ENCODE results near the gene FSHR.

FSHR gene

DNA sequence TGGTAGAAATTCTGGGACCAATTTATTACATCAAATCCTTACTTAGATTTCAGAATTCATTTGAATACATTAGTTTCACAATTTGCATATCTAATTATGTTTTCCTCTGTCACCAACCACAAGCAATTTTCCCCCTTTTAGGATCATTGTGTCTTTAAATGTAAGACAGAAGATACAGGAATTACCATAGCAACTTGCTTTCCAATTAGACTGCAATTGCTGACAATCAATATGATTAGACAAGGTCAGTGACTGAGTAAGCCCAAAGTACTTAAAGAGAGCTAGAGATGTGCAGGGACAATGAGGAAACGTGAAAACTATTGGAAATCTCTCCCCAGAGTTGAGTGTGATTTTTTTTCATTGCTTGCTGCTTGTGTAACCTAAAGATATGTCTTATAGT is 121.4 kb downstream of the FSHR start:
- DNase-seq (ENCODE audit: low read depth) = no peak

DNA sequence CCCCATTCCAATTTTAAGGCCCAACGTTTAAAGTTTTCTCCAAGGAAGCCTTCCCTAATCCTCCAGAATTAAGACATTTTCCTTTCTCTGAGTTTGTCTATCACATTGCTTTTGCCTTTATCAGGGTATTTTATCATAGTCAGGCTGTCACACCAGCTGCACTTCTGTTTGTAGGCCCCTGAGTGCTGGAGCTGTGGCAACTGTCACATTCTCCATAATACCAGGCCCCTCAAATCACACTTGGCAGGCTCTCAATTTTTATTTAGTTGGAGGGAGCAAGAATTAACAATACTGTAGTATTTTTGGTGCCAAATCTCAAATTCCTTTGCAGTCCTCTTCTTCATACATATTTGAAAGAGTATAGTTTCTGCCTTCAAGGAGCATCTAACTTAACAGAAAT is 122.2 kb downstream of the FSHR start:
- no peak for DNase-seq (ENCODE audit: low read depth)

DNA sequence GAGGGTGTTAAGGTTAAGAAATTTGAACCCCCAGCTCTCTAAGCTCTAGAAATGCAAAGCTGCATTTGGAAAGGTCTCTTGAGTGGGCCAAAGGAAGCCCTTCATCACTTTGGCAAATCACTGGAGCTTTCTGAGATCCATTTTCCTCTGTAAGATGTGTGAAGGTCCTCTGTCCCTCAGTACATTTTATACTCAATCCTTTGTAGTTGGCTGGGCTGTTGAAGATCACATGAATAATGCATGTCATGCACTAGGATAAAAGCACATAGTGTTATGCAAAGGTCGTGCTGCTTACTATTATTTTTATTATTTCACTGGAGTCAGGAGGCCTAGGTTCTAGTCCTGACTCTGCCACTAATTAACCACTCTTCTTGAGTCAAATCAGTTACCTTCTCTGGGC is 124.9 kb downstream of the FSHR start:
- DNase-seq (ENCODE audit: low read depth) = no peak

DNA sequence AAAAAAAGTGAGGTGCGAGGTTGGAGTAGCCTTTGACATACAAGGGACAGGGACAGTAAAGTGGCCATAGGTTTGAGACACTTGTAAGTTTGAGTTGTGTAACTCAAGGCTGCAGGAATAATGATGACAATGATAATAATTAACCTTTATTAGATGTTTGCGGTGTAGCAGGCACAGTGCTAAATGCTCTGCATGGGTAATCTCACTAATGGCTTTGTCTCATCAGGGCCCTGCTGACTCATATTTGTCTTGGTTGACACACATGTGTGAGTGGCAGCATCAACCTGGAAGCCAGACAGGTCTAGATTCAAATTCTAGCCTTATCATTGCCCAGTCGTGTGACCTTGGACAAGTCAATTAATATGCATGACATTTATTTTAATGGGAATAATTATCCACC is 126.2 kb downstream of the FSHR start:
- no peak for DNase-seq (ENCODE audit: low read depth)

DNA sequence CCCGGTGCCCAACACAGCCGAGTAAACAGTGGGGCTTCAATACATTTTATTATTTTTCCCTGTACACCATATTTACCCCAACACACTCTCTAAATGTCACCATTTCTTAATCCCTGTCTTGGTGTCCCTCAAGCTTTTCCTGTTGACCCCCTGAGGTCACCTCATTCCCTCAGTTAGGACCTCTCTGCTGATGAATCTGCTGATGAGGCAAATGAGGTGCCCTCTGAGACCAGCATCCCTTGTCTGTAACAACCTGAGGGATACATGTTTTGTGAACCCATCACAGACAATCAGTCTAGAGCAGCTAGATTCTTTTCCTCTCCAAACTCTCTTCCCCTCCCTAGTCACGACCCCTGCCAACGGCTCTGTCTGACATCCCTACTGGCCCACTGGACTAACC is 127.6 kb downstream of the FSHR start:
- DNase-seq (ENCODE audit: low read depth) = no peak

DNA sequence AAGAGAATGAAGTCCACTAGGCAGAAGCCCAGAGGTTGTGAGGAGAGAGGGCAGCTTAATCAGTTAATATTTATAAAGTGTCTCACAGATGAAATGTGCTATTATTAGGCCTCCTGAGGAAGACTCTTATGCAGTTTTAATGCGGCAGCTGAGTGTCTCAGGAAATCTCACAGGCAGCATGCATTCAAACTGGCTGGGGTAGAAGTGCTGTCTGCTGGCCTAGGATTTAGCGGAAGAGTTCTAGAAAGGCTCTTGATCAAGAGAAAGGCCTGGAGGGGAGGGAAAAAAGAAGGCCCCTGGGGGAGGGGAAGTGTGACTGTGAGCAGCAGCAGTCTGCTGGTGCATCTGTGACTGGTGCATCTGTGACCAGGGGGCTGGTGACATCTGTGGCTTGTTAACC is 133.0 kb downstream of the FSHR start:
- no peak for DNase-seq (ENCODE audit: low read depth)

DNA sequence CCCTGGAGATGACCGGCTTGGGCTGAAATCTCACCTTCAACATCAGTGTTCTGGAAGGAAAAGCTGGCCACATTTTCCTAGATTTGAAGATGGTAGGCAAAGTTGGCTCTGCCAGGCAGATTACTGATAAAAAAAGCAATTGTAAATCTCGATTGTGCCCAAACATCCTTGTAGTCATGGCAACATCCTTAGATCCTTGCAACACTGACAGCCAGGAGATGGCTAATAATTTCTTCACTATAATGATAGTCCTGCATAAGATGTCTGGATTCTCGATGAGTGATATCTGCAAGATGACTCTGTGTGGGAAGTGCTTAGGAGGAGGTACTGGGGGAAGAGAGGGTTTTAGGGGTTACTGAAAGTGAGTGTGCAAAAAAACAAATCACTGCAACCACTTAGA is 149.1 kb downstream of the FSHR start:
- DNase-seq (ENCODE audit: low read depth) = no peak

DNA sequence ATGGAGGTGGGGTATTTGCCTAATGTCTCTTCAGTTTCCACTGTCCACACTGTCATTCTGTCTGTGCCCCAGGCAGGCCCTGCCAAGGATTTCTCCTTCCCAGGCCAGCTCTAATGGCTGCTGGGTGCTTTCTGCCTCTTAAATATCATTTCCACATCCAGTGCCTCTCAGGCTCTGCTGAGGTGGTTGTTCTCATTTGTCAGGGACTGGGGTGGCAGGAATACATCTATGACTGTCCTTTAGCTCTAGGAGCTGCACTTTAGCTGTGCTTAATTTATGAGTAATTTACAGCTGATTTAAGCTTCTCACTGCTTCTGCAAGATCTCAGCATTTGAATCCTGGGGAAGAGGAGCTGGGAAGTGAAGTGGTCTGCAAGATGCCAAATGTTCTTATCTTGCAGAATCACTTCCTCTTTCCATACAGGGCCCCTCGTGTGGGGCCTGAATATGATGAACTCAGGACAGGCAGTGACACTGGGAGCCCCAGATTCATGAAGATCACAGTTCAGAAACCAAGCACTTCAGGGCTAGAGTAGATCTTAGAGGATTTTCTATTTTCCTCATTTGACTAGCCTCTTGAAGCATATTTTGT is 150.2 kb downstream of the FSHR start:
- DNase-seq (ENCODE audit: low read depth) = no peak

DNA sequence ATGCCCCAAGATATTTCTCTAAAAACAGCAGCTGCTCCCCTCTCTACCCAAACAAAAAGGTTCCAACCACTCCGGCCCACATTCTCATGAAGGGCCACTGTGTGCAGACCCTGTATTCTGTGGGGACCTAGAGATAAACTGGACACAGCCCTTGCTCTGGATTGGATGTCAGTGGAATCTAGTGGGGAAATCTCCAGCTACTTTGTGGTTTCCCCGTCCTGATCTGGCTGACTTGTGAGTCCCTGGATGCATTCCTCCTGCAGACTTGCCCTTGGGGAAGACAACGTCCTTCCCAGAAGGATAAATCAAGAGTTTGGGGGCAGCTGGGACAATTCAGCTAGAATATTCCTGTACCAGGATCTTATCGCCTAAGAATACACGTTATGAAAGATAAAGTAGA is 151.1 kb downstream of the FSHR start:
- no peak for DNase-seq (ENCODE audit: low read depth)

DNA sequence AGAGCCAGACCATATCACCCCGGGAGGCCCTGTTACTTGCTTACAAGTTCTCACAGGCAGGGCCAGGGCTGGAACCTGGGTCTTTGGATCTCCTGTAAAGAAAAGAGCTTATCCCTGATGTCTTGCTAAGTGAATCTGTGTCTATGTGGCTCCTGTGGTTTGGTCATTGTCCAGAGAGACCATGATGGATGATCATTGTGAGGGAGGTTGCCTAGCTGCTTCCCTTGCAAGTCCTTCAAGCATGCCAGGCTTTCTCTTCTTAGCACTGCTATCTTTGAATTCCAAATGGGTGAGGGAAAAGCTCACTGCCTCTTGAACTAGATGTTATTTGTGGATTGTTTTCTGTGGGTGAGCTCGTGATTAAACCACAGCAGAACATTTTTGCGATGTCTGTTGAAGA is 151.6 kb downstream of the FSHR start:
- no peak for DNase-seq (ENCODE audit: low read depth)

DNA sequence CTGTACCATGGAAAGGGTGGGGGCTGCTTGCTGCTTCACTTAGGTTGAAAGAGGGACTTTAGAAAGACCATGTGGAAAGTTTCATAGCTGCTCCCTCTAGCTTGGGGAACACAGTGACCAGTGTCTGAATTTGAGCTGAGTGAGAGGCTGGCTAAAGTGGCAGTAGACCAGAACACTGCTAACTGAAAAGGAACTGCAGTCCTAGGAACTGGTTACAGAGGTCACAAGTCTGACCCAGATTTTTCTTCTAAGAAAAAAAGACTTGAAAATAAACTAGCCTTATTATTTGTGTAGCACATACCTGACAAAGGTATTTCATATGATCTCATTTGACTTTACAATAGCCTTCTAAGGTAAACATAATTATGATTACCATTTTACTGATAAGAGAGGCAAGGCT is 153.6 kb downstream of the FSHR start:
- DNase-seq (ENCODE audit: low read depth) = no peak

DNA sequence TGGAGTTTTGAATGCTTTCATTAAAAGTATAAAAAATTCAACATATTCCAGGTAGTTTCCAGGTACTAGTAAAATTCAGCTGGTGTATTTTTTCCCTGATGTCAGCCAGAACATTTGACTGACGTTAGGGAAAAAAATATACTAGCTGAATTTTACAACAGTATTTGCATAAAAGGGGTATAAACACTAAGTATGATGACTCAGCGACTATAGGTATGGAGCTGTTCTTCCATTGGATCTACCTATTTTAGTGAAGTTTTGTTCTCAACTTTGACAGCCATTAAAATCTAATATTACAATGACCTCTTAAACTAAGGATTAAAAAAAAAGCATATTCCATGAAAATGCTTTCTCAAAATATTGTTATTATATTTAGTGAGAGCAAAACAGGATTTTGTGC is 155.9 kb downstream of the FSHR start:
- no peak for DNase-seq (ENCODE audit: low read depth)

DNA sequence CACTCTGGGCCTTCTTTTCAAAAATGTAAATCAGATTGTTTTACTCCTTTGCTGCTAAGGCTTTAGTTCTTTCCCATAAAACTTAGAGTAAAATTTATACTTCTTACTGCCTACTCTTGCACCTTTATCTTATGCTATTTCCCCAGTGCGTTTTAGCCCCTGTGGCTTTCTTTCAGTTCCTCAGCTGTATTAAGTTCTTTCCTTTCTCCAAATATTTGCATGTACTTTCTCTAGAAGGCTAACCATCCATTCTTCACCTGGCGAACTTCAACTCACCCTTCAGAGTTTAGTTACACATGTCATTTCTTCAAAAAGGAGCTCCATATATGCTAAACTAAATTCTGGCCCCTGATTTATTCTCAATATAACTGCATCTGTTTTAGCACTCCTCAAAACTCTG is 160.7 kb downstream of the FSHR start:
- DNase-seq (ENCODE audit: low read depth) = no peak

DNA sequence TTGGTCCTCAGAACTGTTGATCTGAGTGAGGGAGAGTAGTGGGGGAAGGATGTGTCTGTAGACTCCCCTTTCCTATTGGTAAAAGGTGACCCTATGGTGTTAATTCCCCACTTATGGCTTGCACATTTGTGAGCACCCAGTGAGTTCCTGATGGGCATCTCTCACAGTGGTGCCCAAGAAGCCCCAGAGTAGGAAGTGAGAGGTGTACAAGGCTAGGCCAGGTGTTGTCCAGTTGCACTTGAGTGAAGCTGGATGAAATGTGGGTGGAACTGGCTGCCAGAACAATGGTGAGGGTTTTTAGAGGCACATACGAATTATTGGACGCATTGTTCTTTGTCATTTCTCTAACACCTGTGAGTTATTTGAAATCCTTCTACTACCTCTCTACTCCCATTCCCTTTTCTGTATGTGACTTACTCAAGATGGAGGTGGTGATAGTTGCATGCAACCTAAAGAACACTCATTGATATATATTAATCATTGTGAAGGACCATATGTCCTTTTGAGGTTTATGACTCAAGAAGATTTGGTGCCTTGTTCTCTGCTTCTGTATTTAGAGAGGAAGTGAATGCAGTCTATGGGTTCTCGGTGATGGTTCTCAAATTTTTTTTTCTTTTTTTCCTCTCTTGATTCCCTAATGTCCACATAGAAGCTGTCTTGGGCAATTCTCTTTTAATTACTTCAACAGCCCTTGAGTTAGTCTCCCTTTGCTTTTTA is 162.7 kb downstream of the FSHR start:
- no peak for DNase-seq (ENCODE audit: low read depth)

DNA sequence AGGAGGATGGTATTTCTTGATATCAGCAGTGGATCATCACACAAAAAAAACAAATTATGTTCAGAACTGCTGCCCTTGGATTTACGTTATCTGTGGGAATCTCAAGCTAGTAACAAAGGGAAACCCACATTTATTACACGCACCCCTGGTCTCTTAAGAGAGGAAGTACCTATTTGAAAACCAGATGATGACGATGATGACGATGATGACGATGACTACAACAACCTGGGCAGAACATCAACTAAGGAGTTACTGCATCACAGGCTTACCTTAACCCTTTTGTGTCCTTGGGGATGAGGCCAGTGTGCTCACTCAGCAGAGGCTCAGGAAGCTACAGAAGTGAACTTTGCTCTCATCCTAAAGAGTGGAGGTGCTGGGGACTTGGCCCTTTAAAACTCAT is 169.4 kb downstream of the FSHR start:
- DNase-seq (ENCODE audit: low read depth) = no peak

DNA sequence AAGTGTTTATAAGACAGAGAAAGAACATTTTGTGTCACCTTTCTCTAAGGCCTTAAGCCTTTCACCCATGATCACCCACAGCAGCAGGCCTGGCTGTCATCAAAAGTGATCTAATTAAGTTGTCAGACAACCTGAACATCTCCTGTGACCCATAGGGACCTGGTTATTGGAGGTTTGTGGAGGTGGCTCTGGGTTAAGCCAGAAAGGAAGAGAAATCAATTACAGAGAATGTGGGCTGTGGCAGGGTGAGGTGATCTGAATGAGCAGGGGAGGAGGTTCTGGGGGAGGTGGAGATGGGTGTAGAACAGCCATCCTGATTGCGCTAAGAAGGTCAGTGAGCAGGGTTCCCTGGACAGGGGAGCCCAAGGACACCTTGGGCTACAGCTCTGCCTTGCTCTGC is 170.8 kb downstream of the FSHR start:
- no peak for DNase-seq (ENCODE audit: low read depth)

DNA sequence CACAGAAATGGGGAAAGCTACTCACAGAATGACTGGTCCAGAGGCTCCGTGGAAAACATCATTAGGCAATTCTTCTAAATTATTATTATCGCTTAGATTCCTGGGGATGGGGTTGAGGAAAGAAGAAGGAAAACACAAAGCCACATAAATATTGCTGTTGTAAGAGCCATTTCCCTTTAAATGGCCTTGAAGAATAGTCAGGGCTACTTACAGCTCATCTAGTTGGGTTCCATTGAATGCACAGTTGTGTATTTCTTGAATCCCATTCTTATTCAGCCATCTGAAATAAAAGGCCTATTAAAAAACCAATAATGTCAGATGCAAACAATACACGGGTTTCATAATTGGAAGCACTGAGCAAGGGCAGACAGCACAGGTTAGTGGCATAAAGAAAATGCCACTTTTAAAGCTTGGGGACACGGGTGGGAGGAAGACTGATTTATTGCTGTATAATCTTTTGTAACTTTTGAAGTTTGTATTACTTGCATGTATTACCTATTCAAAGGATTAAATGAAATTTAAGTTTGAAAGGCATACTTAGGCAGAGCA is 171.4 kb downstream of the FSHR start:
- DNase-seq (ENCODE audit: low read depth) = no peak

DNA sequence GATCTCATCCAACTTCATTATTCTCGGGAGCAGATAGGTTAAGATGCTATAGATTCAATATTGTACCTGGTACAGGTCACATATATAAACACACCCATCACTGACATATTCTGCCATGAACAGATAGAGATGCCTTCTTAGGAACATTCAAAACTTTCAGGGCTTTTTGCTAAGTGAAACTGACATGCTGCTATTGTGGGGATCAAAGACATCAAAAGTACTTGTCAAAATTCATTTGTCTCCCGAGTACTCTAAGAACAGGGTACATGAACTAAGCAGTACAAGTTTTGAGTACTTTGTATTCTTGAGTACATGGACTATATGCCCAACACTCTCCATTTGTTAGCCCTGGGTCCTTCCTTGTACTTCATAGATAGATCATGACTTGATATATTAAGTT is 173.5 kb downstream of the FSHR start:
- no peak for DNase-seq (ENCODE audit: low read depth)

DNA sequence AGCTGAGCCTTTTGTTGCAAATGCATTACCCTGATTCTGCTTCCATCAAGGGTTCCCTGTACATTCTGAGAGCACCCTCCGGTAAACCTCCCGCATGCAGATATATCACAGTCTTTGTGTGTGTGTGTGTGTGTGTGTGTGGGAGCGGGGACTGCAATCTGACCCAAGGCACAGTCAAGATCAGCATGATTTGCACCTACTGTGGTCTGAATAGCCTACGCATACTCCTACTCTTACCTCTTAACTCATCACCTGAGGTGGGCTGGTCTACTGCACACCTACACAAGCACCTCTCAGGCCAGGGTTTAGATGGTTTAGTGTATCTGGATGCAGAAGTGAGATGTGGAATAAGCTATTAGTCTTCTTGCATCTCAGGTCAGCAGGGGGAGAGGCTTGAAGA is 174.6 kb downstream of the FSHR start:
- no peak for DNase-seq (ENCODE audit: low read depth)

DNA sequence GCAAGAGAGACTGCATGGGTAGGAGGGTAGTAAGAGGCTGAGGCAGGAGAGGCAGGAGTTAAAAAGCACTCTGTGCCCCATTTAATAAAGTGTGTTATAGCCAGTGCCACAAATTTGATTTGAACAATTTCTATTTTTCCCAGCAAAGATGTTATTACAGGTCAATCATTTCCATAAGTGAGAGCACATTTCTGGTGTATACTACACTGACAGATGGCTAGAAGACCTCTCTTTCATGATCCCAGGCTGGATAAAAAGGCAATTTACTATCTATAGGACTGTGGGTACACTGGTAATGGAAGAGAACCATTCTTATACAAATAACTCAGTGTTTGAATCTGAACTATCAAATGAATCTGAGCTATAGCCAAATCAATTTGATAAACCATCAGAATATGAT is 176.2 kb downstream of the FSHR start:
- no peak for DNase-seq (ENCODE audit: low read depth)

DNA sequence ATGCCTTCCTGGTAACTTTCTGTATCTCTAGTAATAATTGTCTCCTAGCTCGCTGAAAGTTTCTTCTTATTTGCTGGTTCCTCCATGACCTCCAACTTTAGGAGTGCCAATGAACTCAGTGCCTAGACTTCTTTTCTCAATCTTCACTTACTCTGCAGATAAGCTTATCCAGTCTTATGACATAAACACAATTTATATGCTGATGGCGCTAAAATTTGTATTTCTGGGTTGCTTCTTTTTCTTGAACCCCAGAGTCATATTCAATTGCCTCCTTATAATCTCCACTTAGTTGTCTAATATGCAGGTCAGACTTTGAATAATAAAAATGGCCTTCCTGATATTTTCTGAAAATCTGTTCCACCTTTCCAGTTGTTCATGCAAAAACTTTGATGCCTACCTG is 182.5 kb downstream of the FSHR start:
- no peak for DNase-seq (ENCODE audit: low read depth)

DNA sequence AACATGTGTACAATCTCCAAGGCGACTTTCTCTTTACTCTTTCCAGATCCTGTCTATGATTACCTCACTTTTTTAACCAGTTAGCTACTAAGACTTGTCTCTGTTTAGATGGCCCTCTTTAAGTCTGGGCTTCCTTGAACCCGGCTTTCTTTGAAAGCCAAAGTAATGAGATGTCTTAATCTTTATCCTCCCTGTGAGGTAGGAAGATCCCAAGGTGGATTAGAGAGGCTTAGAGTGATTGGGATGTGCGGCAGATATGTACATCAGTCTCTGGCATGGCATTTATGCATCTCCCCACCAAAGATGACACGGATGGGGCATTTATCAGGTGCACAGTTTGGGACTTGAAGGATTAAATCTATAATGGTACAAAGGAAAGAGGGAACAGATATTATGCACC is 186.3 kb downstream of the FSHR start:
- no peak for DNase-seq (ENCODE audit: low read depth)

DNA sequence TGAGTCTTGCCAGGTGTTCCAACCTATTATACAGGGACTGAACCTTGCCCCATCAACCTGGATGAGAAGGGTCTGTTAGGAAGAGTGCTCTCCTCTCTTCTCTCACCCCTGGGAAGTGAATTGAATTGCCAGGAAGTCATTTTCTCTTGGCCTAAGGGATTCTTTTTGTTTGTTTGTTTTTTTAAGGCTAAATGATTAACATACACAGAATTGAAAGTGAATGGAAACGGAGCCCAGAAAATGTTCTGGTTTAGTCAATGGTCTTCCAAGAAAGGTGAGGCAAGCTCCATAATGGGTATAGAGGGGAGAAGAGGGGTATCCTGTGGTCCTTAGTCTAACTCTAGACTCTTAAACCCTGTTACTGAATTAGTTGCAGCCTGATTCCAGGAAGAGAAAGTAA is 189.1 kb downstream of the FSHR start:
- no peak for DNase-seq (ENCODE audit: low read depth)

DNA sequence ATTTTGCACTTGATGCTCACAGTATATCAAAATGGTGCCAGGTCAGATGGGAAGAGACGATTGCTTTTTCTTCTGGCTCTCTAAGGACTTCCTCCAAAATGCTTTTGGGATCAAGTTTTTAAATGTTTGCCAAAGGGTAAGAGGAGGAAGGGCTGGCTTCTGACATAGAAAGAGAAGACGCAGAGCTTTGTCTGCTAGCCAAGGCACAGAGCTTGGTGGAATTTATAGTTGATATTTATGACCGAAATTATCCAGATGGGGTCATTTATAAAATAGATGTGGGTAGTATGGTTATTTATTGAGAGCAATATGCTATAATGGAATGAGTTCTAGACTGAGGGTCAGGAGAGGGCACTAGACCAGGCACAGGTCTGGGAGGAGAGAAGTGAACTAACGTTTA is 193.3 kb downstream of the FSHR start:
- DNase-seq (ENCODE audit: low read depth) = no peak

Data from fibroblast of gingiva (primary cell).